HG03196 (cell line): ENCODE measurements around the gene CFAP73.

ENCODE experiments used
- ATAC-seq: cut with Tn5 transposase; IDR thresholded peaks from one replicate; pipeline ENCODE4 v1.9.1; 2021; ENCODE audit not compliant: unreplicated experiment

Gene CFAP73

GRCh38 chr12:113207613-113208040 lies 58.1 kb downstream of the CFAP73 start:
- peak; percentile 2 for ATAC-seq

- peak; percentile 78 for ATAC-seq
These were observed 58.8 kb downstream of the CFAP73 start for GRCh38 chr12:113208041-113208934.
